ENCODE measurements around the gene LGR6.
A peak's percentile ranks its signal among the peaks of the same experiment; 100 is the strongest.
"Not testable (repeated sequence)": the region's sequence is repeated elsewhere in the genome, so short reads cannot be mapped to it uniquely, and the experiment has no call there.

The LGR6 gene

GRCh38 chr1:202160377-202160940 is 33.1 kb upstream of the LGR6 start, which contains the start of gene PTPN7:
Gene PTPN7 (minus strand): TSS chr1:202160602. CDS start chr1:202159402, 1,200 bp downstream.
- no peak for DNase-seq

- DNase-seq = no peak
These were observed 32.2 kb upstream of the LGR6 start for GRCh38 chr1:202161151-202162046.

GRCh38 chr1:202162047-202162417 is 31.6 kb upstream of the LGR6 start:
- DNase-seq = no peak

- no peak for DNase-seq
These were observed 30.9 kb upstream of the LGR6 start for GRCh38 chr1:202162418-202163280.

GRCh38 chr1:202163281-202164270 is 30.0 kb upstream of the LGR6 start:
- DNase-seq = no peak

GRCh38 chr1:202164271-202165037 is 29.1 kb upstream of the LGR6 start:
- no peak for DNase-seq

GRCh38 chr1:202165267-202165941 is 28.2 kb upstream of the LGR6 start:
- no peak for DNase-seq

GRCh38 chr1:202165942-202166843 is 27.4 kb upstream of the LGR6 start:
- no peak for DNase-seq

GRCh38 chr1:202167054-202167453 is 26.5 kb upstream of the LGR6 start:
- DNase-seq = not testable (repeated sequence)

- no peak for DNase-seq
These were observed 25.7 kb upstream of the LGR6 start for GRCh38 chr1:202167708-202168415.

- DNase-seq = no peak
These were observed 24.7 kb upstream of the LGR6 start for GRCh38 chr1:202168861-202169260.

GRCh38 chr1:202170726-202171125 is 22.9 kb upstream of the LGR6 start:
- peak; percentile 38 for DNase-seq

- no peak for DNase-seq
These were observed 22.1 kb upstream of the LGR6 start for GRCh38 chr1:202171292-202172014.

- DNase-seq = no peak
These were observed 21.6 kb upstream of the LGR6 start for GRCh38 chr1:202172015-202172355.

GRCh38 chr1:202173993-202174392 is 19.6 kb upstream of the LGR6 start:
- DNase-seq = no peak

GRCh38 chr1:202176949-202177927 is 16.4 kb upstream of the LGR6 start:
- DNase-seq = no peak
